Measurements from ENCODE around the gene WDR70.

DNA sequence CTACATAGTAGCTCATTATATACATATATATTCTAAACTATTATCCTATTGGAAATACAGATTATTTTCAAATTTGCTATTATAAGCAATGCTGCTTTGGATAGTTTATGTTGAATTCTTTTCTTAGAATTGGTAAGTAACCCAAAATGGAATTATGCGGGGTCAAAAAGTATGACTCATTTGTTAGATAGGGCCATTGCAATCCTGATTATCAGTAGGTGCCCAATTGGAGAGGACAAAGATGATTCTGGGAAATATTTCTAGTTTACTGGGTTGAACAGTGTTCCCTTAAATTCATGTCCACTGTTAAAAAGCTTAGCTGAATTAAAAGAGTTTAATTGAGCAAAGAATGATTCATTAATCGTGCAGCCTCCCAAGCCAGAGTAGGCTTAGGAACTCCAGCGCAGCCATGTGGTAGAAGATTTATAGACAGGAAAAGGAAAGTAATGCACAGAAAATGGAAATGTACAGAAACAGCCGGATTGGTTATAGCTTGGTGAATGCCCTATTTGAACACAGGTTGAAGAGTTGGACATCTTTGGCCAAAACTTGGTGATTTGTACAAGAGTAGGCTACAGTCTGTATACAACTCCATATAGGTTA lies 379.0 kb downstream of the WDR70 start:
- no peak for TF ChIP-seq POLR2A (IDR thresholded peaks at IDR 0.05)
- TF ChIP-seq, protein P1, sequence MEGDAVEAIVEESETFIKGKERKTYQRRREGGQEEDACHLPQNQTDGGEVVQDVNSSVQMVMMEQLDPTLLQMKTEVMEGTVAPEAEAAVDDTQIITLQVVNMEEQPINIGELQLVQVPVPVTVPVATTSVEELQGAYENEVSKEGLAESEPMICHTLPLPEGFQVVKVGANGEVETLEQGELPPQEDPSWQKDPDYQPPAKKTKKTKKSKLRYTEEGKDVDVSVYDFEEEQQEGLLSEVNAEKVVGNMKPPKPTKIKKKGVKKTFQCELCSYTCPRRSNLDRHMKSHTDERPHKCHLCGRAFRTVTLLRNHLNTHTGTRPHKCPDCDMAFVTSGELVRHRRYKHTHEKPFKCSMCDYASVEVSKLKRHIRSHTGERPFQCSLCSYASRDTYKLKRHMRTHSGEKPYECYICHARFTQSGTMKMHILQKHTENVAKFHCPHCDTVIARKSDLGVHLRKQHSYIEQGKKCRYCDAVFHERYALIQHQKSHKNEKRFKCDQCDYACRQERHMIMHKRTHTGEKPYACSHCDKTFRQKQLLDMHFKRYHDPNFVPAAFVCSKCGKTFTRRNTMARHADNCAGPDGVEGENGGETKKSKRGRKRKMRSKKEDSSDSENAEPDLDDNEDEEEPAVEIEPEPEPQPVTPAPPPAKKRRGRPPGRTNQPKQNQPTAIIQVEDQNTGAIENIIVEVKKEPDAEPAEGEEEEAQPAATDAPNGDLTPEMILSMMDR (IDR thresholded peaks at IDR 0.05) = peak in 3 of 6 experiments; percentile 9 to 22 (median 12)

Data from Peyer's patch (tissue), 4 donors.